ENCODE measurements around the gene CRK. TPM values are rescaled to one million over a fixed set of nuclear protein-coding genes. Genes with fewer than 3 reads are reported as not detected.

Gene CRK
- total and polyA plus RNA-seq, 2 donors, result 26.6 to 27.9 TPM

- Histone ChIP-seq H3K27ac (ENCODE audit: low read depth in 1 of 2, low read length in 1 of 2) (no peak overlapping the region), H3K9me3 (ENCODE audit: control insufficient read depth in 2 of 2, insufficient read depth in 1 of 2, low read length in 1 of 2) (peaks cover 0 to 6% of the 10 kb centered on the region in 2 donors), H3K36me3 (ENCODE audit: control insufficient read depth in 2 of 2, insufficient read depth in 2 of 2, low read length in 1 of 2) (peaks cover 29 to 57% of the 10 kb centered on the region in 2 donors), H3K4me3 (ENCODE audit: low read length in 2 of 2) (no peak overlapping the region), H3K4me1 (ENCODE audit: control insufficient read depth in 2 of 2, insufficient read depth in 2 of 2, low read length in 2 of 2) (peaks cover 10 to 24% of the 10 kb centered on the region in 2 donors), H3K27me3 (ENCODE audit: control insufficient read depth in 2 of 2, insufficient read depth in 1 of 2, low read length in 1 of 2) (peaks cover 18 to 31% of the 10 kb centered on the region in 2 donors)
- 97% methylated on average over 14 of the region's 14 CpGs for WGBS
- no peak for DNase-seq (ENCODE audit: low read depth in 6 of 9, low spot score in 9 of 9)
Observed at GRCh38 chr17:1495265-1495989, 39.4 kb upstream of the CRK start.

GRCh38 chr17:1494736-1495253, 38.8 kb upstream of the CRK start:
- DNase-seq (ENCODE audit: low read depth in 6 of 9, low spot score in 9 of 9), result no peak
- no peak overlapping the region for H3K27ac ChIP-seq (ENCODE audit: low read depth in 1 of 2, low read length in 1 of 2)
- peaks cover 0 to 6% of the 10 kb centered on the region in 2 donors for H3K9me3 ChIP-seq (ENCODE audit: control insufficient read depth in 2 of 2, insufficient read depth in 1 of 2, low read length in 1 of 2)
- H3K4me3 ChIP-seq (ENCODE audit: low read length in 2 of 2), result no peak overlapping the region
- peaks cover 18 to 38% of the 10 kb centered on the region in 2 donors for H3K27me3 ChIP-seq (ENCODE audit: control insufficient read depth in 2 of 2, insufficient read depth in 1 of 2, low read length in 1 of 2)
- peaks cover 25 to 55% of the 10 kb centered on the region in 2 donors for H3K36me3 ChIP-seq (ENCODE audit: control insufficient read depth in 2 of 2, insufficient read depth in 2 of 2, low read length in 1 of 2)
- peaks cover 10 to 26% of the 10 kb centered on the region in 2 donors for H3K4me1 ChIP-seq (ENCODE audit: control insufficient read depth in 2 of 2, insufficient read depth in 2 of 2, low read length in 2 of 2)
- 98% methylated on average over 11 of the region's 11 CpGs for WGBS

- H3K9me3 ChIP-seq (ENCODE audit: control insufficient read depth in 2 of 2, insufficient read depth in 1 of 2, low read length in 1 of 2), result peaks cover 0 to 6% of the 10 kb centered on the region in 2 donors
- H3K4me3 ChIP-seq (ENCODE audit: low read length in 2 of 2), result no peak overlapping the region
- 98% methylated on average over 7 of the region's 7 CpGs for WGBS
- peaks cover 18 to 44% of the 10 kb centered on the region in 2 donors for H3K27me3 ChIP-seq (ENCODE audit: control insufficient read depth in 2 of 2, insufficient read depth in 1 of 2, low read length in 1 of 2)
- no peak for DNase-seq (ENCODE audit: low read depth in 6 of 9, low spot score in 9 of 9)
- peaks cover 24 to 51% of the 10 kb centered on the region in 2 donors for H3K36me3 ChIP-seq (ENCODE audit: control insufficient read depth in 2 of 2, insufficient read depth in 2 of 2, low read length in 1 of 2)
- H3K4me1 ChIP-seq (ENCODE audit: control insufficient read depth in 2 of 2, insufficient read depth in 2 of 2, low read length in 2 of 2), result peaks cover 10 to 26% of the 10 kb centered on the region in 2 donors
- no peak overlapping the region for H3K27ac ChIP-seq (ENCODE audit: low read depth in 1 of 2, low read length in 1 of 2)
Observed at GRCh38 chr17:1494203-1494602, 38.2 kb upstream of the CRK start.

GRCh38 chr17:1493291-1493980, 37.4 kb upstream of the CRK start:
- Histone ChIP-seq H3K27ac (ENCODE audit: low read depth in 1 of 2, low read length in 1 of 2) (no peak overlapping the region), H3K4me1 (ENCODE audit: control insufficient read depth in 2 of 2, insufficient read depth in 2 of 2, low read length in 2 of 2) (peaks cover 10 to 29% of the 10 kb centered on the region in 2 donors), H3K36me3 (ENCODE audit: control insufficient read depth in 2 of 2, insufficient read depth in 2 of 2, low read length in 1 of 2) (peaks cover 22 to 45% of the 10 kb centered on the region in 2 donors), H3K4me3 (ENCODE audit: low read length in 2 of 2) (no peak overlapping the region), H3K9me3 (ENCODE audit: control insufficient read depth in 2 of 2, insufficient read depth in 1 of 2, low read length in 1 of 2) (peaks cover 0 to 6% of the 10 kb centered on the region in 2 donors), H3K27me3 (ENCODE audit: control insufficient read depth in 2 of 2, insufficient read depth in 1 of 2, low read length in 1 of 2) (peaks cover 18 to 51% of the 10 kb centered on the region in 2 donors)
- WGBS, result 74% methylated on average over 23 of the region's 23 CpGs
- DNase-seq (ENCODE audit: low read depth in 6 of 9, low spot score in 9 of 9), result no peak

GRCh38 chr17:1492249-1493206, 36.5 kb upstream of the CRK start, which contains the start of gene MYO1C:
Gene MYO1C (minus strand): TSS chr17:1492686. CDS start chr17:1492487, 199 bp downstream.
- H3K27me3 ChIP-seq (ENCODE audit: control insufficient read depth in 2 of 2, insufficient read depth in 1 of 2, low read length in 1 of 2), result peaks cover 21 to 60% of the 10 kb centered on the region in 2 donors

GRCh38 chr17:1491443-1492248, 35.6 kb upstream of the CRK start:
- DNase-seq (ENCODE audit: low read depth in 6 of 9, low spot score in 9 of 9), result no peak
- Histone ChIP-seq H3K4me3 (ENCODE audit: low read length in 2 of 2) (peak overlapping the region; percentile 49 to 78), H3K27ac (ENCODE audit: low read depth in 1 of 2, low read length in 1 of 2) (peak overlapping the region in 1 of 2 donors; percentile 72), H3K9me3 (ENCODE audit: control insufficient read depth in 2 of 2, insufficient read depth in 1 of 2, low read length in 1 of 2) (peaks cover 0 to 14% of the 10 kb centered on the region in 2 donors), H3K27me3 (ENCODE audit: control insufficient read depth in 2 of 2, insufficient read depth in 1 of 2, low read length in 1 of 2) (peaks cover 24 to 69% of the 10 kb centered on the region in 2 donors), H3K36me3 (ENCODE audit: control insufficient read depth in 2 of 2, insufficient read depth in 2 of 2, low read length in 1 of 2) (peaks cover 19 to 28% of the 10 kb centered on the region in 2 donors), H3K4me1 (ENCODE audit: control insufficient read depth in 2 of 2, insufficient read depth in 2 of 2, low read length in 2 of 2) (peaks cover 15 to 44% of the 10 kb centered on the region in 2 donors)
- WGBS, result 3% methylated on average over 94 of the region's 94 CpGs

More at GRCh38 chr17:1492249-1493206, 36.5 kb upstream of the CRK start, which contains the start of gene MYO1C:
- peak within 1 kb of the TSS in 1 of 2 donors; percentile 8 for H3K27ac ChIP-seq (ENCODE audit: low read depth in 1 of 2, low read length in 1 of 2)
- peaks cover 15 to 36% of the 10 kb centered on the region in 2 donors for H3K4me1 ChIP-seq (ENCODE audit: control insufficient read depth in 2 of 2, insufficient read depth in 2 of 2, low read length in 2 of 2)
- DNase-seq (ENCODE audit: low read depth in 6 of 9, low spot score in 9 of 9), result no peak
- 62% methylated on average over 35 of the region's 35 CpGs for WGBS
- H3K36me3 ChIP-seq (ENCODE audit: control insufficient read depth in 2 of 2, insufficient read depth in 2 of 2, low read length in 1 of 2), result peaks cover 22 to 36% of the 10 kb centered on the region in 2 donors
- peak within 1 kb of the TSS; percentile 30 to 78 for H3K4me3 ChIP-seq (ENCODE audit: low read length in 2 of 2)
- peaks cover 0 to 6% of the 10 kb centered on the region in 2 donors for H3K9me3 ChIP-seq (ENCODE audit: control insufficient read depth in 2 of 2, insufficient read depth in 1 of 2, low read length in 1 of 2)

- Histone ChIP-seq H3K36me3 (ENCODE audit: control insufficient read depth in 2 of 2, insufficient read depth in 2 of 2, low read length in 1 of 2) (peaks cover 11 to 20% of the 10 kb centered on the region in 2 donors), H3K9me3 (ENCODE audit: control insufficient read depth in 2 of 2, insufficient read depth in 1 of 2, low read length in 1 of 2) (peaks cover 0 to 14% of the 10 kb centered on the region in 2 donors), H3K27ac (ENCODE audit: low read depth in 1 of 2, low read length in 1 of 2) (peak overlapping the region; percentile 7 to 72), H3K4me1 (ENCODE audit: control insufficient read depth in 2 of 2, insufficient read depth in 2 of 2, low read length in 2 of 2) (peaks cover 15 to 52% of the 10 kb centered on the region in 2 donors), H3K4me3 (ENCODE audit: low read length in 2 of 2) (peak overlapping the region; percentile 49 to 78), H3K27me3 (ENCODE audit: control insufficient read depth in 2 of 2, insufficient read depth in 1 of 2, low read length in 1 of 2) (peaks cover 30 to 77% of the 10 kb centered on the region in 2 donors)
- 1% methylated on average over 52 of the region's 52 CpGs for WGBS
- peak in 2 of 9 donors; percentile 33 to 60 for DNase-seq (ENCODE audit: low read depth in 6 of 9, low spot score in 9 of 9)
Observed at GRCh38 chr17:1490643-1491442, 34.8 kb upstream of the CRK start.
